Gastroesophageal sphincter (tissue), 3 donors: ENCODE data around the gene PTPRK.

ENCODE experiments used
- CTCF ChIP-seq, 4 experiments: fragments of 200-600 bp in 2 of 4; fragments of 450-650 bp in 2 of 4; sonication (generic) in 1 of 4; IDR thresholded peaks; one replicate each; pipeline ENCODE4 v1.5.1; 2017 to 2019; ENCODE audit warnings: antibody characterized with exemption in 4 of 4, mild to moderate bottlenecking in 2 of 4, moderate library complexity in 2 of 4
- EP300 ChIP-seq: sonication (generic); formaldehyde crosslinking; IDR thresholded peaks from one replicate; pipeline ENCODE4 v1.6.1; 2017; ENCODE audit warnings: antibody characterized with exemption, mild to moderate bottlenecking
- POLR2A ChIP-seq, 2 donors: fragments of 450-650 bp; IDR thresholded peaks; one replicate each; pipeline ENCODE4 v1.6.1; 2017; ENCODE audit warnings: antibody characterized with exemption in 2 of 2, mild to moderate bottlenecking in 2 of 2, moderate library complexity in 1 of 2

DNA sequence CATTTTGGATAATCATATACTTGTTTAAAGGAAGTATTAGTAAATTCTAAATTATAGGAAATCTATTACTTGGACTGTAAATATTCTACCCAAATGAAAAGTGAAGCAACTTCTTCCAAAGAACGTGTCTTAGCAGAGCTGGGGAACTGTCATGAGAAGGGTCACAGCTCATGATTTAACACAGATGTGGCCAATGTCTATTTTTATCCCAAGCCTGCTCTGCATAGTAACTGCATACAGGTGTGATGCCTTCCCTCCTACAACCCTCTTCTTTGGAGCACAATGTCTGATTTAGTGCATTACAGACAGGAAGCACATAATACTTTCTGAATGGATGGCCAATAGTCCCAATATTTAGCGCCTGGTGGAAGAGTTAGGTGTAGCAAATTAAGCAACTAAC is 480.9 kb downstream of the PTPRK start:
- TF ChIP-seq CTCF (IDR thresholded peaks at IDR 0.05) (no peak), POLR2A (IDR thresholded peaks at IDR 0.05) (no peak), EP300 (no peak)
